ENCODE results near the gene ZNF497. TPM values are rescaled to one million over a fixed set of nuclear protein-coding genes. Genes with fewer than 3 reads are reported as not detected.

Gene ZNF497
- total and polyA plus RNA-seq, 2 of the 13 experiments (the other 11 are each of a cell fraction or from before 2014, with no cell fraction given), result 1.5 to 1.9 TPM

GRCh38 chr19:58353717-58354477, 8.7 kb downstream of the ZNF497 start (continued):
- TF ChIP-seq ZXDC (CRISPR knock-in tag; IDR thresholded peaks at IDR 0.05) (peak; percentile 73; the same call in 1 of the 2 replicates), HOXA3 (CRISPR knock-in tag; IDR thresholded peaks at IDR 0.05) (peak; percentile 43; the same call in 1 of the 2 replicates), ZNF563 (CRISPR knock-in tag; IDR thresholded peaks at IDR 0.05) (0 out of 2 replicates have a peak, but pooled peaks have one; percentile 5), ZNF737 (CRISPR knock-in tag; IDR thresholded peaks at IDR 0.05; ENCODE audit: borderline replicate concordance) (peak; percentile 48; the same call in 1 of the 2 replicates)

GRCh38 chr19:58352760-58353671, 9.5 kb downstream of the ZNF497 start, which contains the start of gene A1BG:
TSS of gene A1BG (minus strand) at chr19:58353492. CDS start at chr19:58353437, 55 bp downstream.
- H3K4me3 ChIP-seq (replicated peaks in 1 of 3; ENCODE audit: insufficient read depth in 1 of 3, low read depth in 2 of 3, low read length in 3 of 3), result peak within 1 kb of the TSS; percentile 50 to 71 (median 68); a peak in 5 of 6 replicates
- DNase-seq (ENCODE audit: low spot score), result no peak
- peaks cover 48% of the 10 kb centered on the region for H3K4me1 ChIP-seq (ENCODE audit: insufficient read depth, low read length)
- 8% methylated on average over 16 of the region's 26 CpGs for WGBS (ENCODE audit: low lambda C conversion rate)
- no peaks in the 10 kb centered on the region for H3K9me3 ChIP-seq (ENCODE audit: low read length)
- peak; percentile 76 for ATAC-seq
- H3K79me2 ChIP-seq (ENCODE audit: insufficient read depth, low read length), result no peaks in the 10 kb centered on the region
- intact Hi-C loops (cut with micrococcal nuclease; ENCODE audit: unreplicated experiment) (no loop called here), in situ Hi-C loops (cut with HindIII; ENCODE audit: extremely low pct_ligation_motif_present, low pct_unique_long_range_greater_than_20kb) (no loop called here)
- no peak for FAIRE-seq
- H3K27ac ChIP-seq (ENCODE audit: extremely low read length, insufficient read depth, low read length), result peak within 1 kb of the TSS; percentile 55
- CTCF ChIA-PET (ENCODE audit: low intra/inter-chr PET ratio, low total read pairs), result no interaction called here
- no peaks in the 10 kb centered on the region for H3K27me3 ChIP-seq (ENCODE audit: control insufficient read depth in 1 of 2, insufficient read depth in 2 of 2, low read length in 2 of 2)
- BruUV-seq (replicated peaks), result TSS peak; percentile 58
- no peak within 1 kb of the TSS for H2AFZ ChIP-seq (ENCODE audit: low read length)
- H3K36me3 ChIP-seq (replicated peaks in 1 of 2; ENCODE audit: control insufficient read depth in 1 of 2, insufficient read depth in 2 of 2, low read length in 2 of 2), result no peaks in the 10 kb centered on the region
- H3K4me2 ChIP-seq (ENCODE audit: low read depth, low read length), result peak within 1 kb of the TSS; percentile 93
- no peaks in the 10 kb centered on the region for H4K20me1 ChIP-seq (ENCODE audit: insufficient read depth, low read length)
- POLR2A ChIA-PET, result interaction anchor here (0.7 to 1.8 kb wide), 8 partner anchors 9 to 54 kb away, joined by 3 to 23 read pairs (median 4); partner anchors contain the start of genes ZNF497 and ZSCAN22
- peak within 1 kb of the TSS; percentile 62 for H3K9ac ChIP-seq (ENCODE audit: insufficient read depth, low read depth, low read length)
- TF ChIP-seq ZNF205 (CRISPR knock-in tag; IDR thresholded peaks at IDR 0.05) (no peak), ZNF180 (CRISPR knock-in tag; IDR thresholded peaks at IDR 0.05; ENCODE audit: borderline replicate concordance, low read depth) (no peak), TOE1 (CRISPR knock-in tag; IDR thresholded peaks at IDR 0.05) (no peak), ZNF124 (CRISPR knock-in tag; IDR thresholded peaks at IDR 0.05) (no peak), ZNF468 (CRISPR knock-in tag; IDR thresholded peaks at IDR 0.05) (no peak), HINFP (CRISPR knock-in tag; IDR thresholded peaks at IDR 0.05; ENCODE audit: low read depth) (no peak), SALL1 (CRISPR knock-in tag; IDR thresholded peaks at IDR 0.05) (peak; percentile 96), ZNF296 (CRISPR knock-in tag; conservative IDR thresholded peaks at IDR 0.05) (no peak), ZNF292 (CRISPR knock-in tag; IDR thresholded peaks at IDR 0.05; ENCODE audit: borderline replicate concordance, low read depth) (no peak), ZNF784 (CRISPR knock-in tag; IDR thresholded peaks at IDR 0.05; ENCODE audit: borderline replicate concordance) (no peak), BRCA1 (CRISPR knock-in tag; IDR thresholded peaks at IDR 0.05) (no peak), ATF1 (CRISPR knock-in tag; IDR thresholded peaks at IDR 0.05) (no peak)
